Ammon's horn (tissue), 1 donor: ENCODE results near the gene RNASEH2A.
"Not testable (repeated sequence)": the region's sequence is repeated elsewhere in the genome, so short reads cannot be mapped to it uniquely, and the experiment has no call there.

Experiments
- DNase-seq: peaks from one replicate; pipeline ENCODE4 v3.0.0-alpha.2; 2016; ENCODE audit warnings: low spot score

The RNASEH2A gene

DNA sequence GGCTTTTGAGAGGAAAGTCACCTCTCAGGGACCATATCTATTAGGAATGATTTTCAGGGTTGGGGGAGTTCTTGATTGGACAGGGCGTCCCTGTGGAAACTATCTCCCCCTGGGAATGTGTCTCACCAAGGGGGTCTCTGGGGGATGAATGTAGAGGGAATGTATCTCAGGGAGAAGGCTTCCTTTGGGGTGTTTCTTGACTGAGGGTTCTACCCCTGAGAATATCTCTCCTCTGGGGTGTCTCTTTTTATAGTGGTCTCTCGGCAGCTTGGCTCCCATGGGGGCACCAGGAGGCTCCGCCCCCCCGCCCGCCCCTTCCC, 27.0 kb downstream of the RNASEH2A start:
- DNase-seq: no peak

DNA sequence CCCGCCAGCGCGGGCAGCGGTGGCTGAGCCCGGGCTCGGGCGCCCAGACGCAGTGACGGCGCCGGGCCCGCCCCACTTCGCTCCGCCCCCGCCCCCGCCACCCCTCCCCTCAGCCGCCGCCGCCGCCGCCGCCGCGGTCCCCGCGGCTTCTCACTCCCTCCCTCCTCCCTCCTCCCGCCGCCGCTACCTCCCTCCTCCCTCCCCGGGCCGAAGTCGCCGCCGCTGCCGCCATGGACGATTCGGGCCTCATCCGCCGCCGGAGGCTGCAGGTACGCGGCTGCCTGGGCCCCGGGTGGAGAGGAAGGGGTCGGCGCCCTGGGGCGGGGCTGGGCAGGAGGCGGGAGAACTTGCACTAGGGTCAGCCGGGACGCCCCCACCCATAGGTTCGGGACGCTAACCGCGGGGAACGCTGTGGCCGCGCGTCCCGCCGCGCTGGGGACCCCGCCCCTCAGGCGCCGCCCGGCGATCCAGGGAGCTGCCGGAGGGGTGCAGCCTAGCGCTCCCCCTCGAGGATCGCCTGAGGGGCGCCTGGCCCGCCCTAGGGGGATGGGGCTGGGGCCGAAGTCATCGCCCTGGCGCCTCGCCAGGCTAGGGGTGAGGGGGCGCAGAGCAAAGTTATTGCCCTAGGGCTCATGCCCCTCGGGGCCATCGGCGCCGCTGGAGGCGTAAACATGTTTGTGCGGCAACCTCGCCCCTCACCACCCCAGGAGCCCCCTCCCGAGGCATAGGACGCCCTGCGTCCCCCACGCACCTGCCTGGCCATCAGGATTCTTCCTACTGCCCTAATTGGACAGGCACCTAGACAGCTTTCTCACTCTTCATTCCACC, 27.6 kb downstream of the RNASEH2A start:
- no peak for DNase-seq

DNA sequence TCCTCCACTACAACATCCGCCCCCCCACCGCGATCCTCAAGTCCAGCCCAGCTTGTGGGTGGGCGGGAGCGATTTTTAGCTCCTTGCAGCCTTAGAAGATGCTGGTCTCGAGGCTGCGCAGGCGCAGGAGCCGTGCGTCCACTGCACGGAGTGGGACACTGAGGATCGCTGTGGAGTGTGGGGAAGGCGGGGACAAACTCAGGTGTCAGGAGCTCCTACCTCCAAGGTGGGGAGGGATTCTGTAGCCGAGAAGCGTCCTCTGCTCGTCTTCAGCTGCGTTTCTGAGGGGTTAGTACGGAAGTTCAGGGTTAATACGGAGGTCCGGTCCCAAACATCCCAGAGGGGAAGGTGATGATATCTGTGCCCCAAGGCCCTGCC, 28.2 kb downstream of the RNASEH2A start, which contains the start of gene RTBDN:
TSS of gene RTBDN (minus strand) at position 14 of the 378 bp plus-strand sequence. CDS start 4,600 bp downstream, outside the sequence.
- DNase-seq: no peak

DNA sequence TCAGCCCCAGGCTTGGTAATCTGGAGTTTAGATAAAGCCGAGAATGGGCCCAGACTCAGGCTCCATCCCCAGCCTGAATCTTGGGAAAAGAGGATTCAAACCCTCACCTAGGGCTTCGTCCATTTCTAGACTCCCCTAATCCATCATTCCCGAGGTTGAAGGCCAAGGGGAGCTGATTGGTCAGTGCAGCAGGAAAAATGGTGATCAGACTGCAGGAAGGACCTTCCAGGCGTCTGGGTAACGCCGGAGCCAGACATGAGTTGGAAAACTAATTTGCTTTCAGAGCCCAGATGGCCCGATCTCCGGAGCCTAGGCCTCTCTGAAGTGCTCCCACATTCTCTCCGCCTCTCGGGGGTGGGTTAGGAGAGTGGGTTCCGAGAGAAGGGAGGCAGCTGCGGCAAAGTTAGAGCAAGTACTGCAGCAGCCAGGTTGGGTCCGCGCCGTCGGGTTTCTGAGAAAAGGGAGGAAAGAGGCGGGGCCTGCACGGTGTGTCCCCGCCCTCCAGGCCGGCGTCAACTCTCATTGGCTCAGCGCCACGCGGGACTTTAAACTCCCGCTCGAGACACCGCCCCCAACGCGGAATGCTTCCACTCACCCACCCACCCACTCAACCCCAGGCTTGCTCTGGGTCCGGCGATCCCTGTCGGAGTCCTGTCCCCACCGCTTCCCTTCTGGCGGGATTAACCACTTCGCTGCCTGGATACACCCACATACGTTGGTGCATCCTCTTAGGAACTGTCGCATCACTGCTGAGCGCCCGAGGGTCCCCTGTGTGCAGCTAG, 28.8 kb downstream of the RNASEH2A start:
- DNase-seq: no peak

DNA sequence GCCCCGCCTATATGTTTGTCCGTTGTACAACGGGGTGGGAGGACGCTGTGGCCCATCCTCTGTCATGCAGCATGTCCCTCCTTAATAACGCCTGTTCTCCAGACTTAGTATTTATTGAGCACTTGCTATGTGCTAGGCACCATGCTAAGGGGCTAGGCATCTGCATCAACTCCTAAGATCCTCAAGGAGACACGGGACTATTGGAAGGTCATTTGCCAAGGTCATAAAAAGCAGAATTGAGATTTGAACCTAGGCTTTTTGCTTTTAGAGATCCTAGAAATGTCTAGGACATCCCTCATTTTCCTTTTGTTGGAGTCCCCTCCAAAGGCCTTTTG, 30.1 kb downstream of the RNASEH2A start:
- no peak for DNase-seq

DNA sequence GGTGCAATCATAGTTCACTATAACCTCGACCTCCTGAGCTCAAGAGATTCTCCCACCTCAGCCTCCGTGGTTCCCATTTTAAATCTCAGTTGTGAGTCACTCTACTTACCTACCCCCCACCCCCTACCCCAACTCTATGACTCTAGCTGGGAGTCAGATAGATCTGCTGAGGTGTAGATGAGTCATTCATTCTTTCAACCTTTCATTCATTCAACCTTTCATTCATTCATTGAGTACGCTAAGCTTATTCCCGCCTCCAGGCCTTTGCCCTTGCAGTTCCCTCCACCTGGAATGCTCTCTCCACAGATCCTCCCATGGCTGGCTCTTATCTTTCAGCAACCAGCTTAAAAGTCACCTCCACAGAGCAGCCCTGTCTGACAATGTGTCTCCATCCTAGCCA, 30.8 kb downstream of the RNASEH2A start:
- DNase-seq: no peak

DNA sequence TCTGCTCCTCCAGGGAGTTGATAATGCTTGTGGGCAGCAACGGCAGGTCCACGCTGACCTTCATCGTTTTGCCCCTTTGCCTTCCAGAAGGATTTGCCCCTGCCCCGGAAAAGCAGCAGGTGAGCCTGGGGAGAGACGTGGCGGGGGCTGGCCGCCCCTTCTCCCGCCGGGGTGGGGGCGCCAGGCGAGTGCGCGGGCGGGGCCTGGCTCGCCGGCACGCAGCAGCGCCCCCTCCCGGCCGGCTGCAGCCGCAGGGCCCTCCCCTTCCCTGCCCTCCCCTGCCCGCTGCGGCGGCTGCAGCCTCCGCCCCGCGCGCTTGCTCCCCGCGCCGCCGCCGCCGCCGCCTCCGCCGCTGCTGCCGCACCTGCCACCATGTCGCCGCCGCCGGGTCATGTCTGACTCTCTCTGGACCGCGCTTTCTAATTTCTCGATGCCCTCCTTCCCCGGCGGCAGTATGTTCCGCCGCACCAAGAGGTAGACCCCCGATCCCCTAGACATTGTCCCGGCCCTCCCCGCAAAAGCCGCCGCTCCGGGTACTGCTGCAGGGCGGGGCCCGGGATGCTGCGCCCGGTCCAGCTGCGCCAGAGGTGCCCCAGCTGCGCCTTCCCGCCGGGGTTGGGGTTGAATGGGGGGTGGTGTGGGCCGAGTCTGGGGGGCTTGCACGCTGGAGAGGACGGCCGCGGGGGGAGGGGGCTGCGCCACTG, 31.9 kb downstream of the RNASEH2A start, which contains the start of gene MAST1:
TSS of gene MAST1 (plus strand) at position 334 of the 704 bp plus-strand sequence. CDS start at position 392, 58 bp downstream.
- DNase-seq: peak; percentile 70

DNA sequence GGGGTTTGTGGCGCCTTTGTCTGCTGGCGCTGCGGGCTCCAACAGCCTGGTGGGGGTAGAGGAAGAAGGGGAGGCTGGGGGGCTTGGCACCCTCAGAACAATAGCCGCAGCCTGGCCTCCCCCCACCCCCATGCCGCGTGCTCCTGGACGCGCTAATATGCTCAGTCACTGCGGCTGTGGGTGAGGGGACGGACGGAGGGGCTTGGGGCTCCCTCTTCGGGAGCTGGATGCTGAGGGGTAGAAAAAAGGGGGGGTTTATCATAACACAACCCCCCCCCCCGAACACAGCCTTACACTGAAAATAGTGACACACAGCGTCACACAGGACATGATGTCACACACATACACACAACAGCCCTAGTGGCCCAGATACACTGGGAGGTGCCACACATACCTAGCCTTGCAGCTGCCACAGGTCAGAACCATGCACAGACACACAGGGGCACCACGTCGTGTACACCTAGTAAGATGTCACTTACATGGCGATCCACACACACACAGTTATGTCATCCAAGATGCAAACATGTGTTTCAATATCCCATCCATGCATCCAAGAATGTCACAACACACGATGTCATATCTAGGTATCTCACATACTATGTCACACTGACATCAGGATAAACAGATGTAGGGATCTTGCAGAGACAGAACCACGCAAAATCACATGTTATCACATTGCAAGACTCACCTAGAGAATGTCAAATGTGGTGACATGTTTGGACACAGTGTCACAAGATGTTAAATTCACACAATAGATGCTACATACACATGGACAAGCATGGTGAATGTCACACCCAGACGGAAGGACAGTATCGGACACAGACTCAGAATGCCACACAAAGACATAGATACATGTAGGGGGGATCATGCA, 32.7 kb downstream of the RNASEH2A start:
- no peak for DNase-seq

DNA sequence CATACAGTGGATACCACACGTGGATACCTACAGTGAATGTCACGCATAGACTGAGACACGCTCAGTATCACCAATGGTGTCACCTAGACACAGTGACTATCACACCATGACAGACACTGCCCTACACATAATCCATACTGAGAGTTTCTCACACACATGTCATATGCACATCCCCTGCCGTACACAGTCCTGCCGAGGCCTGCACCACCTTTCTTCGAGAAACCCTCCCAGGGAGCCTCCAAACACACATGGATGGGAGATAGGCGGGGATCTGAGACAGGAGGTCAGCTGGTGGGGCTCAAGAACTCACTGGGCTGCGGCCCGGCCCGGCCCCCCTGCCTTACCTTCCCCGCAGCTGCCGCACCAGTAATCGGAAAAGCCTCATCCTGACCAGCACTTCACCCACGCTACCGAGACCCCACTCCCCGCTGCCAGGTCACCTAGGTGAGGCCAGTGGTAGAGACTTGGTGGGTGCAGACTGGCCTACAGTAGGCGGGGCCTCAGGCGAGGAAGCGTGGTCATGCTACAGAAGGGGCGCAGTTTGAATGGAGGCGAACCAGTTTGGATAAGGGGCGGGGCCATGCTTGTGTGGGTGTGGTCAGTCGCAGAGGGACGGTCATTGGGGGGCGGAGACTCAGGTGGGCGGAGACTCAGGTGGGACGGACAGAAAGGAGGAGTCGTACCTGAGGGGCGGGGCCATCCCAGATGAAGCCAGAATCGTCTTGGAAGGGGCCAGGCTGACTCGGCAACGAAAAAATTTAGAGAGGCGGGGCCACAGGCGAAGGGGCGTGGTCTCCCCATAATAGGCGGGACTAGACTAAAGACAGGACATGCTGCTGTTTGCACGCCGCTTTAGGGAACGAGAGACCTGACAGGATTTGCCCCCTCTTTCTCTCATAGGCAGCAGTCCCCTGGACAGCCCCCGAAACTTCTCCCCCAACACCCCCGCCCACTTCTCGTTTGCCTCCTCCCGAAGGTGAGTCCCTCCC, 34.0 kb downstream of the RNASEH2A start:
- DNase-seq: no peak

DNA sequence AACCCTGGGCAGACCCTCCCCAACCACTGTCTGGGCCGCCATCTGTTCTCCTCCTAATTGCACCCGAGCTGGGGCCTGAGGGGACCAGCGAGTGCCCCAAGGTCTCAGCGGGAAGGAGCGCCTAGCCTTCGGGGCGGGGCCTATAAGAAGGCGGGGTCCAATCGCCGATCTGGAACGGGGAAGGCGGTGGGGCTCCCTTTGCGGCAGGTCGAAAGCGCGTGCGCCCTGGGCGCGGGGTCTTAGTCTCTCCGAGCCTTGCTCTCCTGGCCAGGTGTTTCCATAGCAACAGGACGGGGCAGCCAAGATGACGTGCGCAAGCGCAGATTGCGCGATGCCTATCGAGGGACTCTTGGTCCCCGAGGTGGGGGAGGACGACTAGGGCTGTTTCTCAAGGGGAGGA, 34.7 kb downstream of the RNASEH2A start:
- DNase-seq: no peak

DNA sequence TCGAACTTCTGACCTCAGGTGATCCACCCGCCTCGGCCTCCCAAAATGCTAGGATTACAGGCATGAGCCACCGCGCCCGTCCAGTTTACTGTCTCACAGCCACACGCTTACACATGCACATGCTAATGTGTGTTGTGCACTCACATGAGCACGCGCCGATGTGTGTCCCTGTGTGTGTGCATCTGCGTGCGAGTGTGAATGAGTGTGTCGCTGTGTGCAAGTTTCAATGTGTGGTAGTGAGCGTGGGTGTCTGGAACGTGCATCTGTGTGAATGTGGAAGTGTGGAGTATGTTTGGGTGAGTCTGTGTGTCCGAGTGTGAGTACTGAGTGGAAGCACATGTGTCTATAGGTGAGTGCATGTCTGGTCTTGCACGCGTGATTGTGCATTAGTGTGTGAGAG, 36.1 kb downstream of the RNASEH2A start:
- DNase-seq: no peak

DNA sequence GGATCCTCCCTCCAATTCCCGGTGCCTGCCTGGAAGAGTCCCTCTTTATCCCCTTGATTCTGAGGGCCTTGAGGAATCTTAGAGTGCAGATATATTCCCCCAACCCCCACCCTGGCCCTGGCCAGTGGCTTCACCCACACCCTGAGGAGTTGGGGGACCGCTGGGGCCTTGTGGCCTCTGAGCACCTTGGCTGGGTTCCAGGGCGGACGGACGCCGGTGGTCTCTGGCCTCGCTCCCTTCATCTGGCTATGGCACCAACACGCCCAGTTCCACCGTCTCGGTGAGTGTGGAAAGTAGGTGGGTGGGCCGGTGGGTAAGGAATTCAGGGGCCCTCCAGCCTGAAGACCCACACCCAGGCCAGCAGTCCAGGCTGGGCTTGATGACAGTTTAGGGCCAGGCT, 36.9 kb downstream of the RNASEH2A start:
- DNase-seq: no peak

DNA sequence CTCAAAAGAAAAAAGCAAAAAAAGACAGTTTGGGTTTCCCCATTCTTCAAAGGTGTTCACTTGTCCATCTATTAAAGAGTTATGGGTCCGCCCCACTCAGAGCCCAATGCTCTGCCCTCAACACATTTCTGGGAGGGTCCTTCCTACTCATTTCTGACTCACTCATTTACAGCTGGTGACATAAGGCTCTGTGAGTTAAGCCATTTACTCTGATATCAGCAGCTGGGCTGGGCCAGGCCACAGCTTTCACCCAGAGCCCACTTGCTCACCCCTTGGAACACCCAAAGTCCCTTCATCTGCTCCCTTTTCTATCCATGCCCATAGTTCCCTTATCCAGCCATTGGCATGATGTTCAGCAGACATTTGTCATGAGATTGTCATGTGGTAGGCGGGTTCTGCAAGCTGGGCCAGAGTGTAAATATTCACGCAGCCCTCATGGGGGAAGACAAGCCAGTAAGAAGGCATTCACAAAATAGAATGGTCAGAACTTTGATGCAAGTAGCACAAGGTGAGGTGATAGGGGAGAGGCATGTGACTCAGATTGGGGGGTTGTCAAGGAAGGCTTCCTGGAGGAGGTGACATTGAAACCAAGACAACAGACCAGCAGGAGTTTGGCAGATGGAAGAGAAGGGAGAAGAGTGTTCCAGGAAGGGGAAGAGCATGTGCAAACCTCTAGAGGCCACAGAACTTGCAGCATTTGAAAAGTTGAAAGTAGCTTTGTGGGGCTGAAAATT, 37.8 kb downstream of the RNASEH2A start:
- DNase-seq: no peak

DNA sequence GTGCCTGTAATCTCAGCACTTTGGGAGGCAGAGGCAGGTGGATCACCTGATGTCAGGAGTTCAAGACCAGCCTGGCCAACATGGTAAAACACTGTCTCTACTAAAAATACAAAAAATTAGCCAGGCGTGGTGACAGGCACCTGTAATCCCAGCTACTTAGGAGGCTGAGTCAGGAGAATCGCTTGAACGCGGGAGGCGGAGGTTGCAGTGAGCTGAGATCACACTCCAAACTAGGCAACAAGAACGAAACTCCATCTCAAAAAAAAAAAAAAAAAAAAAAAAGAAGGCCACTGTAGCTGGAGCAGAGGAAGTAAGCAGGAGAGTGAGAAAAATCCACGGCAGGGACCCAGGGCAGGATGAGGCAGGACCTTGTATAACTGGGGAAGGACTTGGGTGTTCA, 40.2 kb downstream of the RNASEH2A start:
- DNase-seq: not testable (repeated sequence)

DNA sequence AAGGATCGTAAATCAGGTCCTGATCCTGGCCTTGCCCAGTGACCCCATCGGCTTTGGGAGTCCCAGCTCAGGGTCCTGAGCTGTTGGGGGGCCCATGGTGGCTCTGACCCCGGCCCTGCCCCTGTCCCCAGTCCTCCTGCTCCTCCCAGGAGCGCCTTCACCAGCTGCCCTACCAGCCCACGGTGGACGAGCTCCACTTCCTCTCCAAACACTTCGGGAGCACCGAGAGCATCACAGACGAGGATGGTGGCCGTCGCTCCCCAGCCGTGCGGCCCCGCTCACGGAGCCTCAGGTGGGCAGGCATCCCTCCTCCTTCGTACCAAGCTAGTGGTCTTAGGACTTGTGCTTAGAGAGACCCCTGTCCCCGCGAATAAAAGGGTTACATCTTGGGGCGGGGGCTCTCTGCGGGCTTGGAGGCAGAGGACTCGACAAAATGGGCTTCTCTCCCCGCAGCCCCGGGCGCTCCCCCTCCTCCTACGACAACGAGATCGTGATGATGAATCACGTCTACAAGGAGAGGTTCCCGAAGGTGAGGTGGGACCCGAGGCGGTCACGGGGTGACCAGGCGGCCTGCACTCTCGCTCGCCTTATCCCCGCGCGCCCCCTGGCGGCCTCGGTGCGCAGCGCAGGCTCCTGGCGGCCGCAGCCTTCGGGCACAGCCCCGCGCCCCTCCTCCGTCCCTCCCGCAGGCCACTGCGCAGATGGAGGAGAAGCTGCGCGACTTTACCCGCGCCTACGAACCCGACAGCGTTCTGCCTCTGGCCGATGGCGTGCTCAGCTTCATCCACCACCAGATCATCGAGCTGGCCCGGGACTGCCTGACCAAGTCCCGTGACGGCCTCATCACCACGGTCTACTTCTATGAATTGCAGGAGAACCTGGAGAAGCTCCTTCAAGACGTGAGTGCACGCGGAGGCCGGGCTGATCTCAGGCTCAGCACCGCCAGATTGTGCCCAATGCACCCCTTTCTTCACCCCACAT, 41.1 kb downstream of the RNASEH2A start:
- peak; percentile 80 for DNase-seq

DNA sequence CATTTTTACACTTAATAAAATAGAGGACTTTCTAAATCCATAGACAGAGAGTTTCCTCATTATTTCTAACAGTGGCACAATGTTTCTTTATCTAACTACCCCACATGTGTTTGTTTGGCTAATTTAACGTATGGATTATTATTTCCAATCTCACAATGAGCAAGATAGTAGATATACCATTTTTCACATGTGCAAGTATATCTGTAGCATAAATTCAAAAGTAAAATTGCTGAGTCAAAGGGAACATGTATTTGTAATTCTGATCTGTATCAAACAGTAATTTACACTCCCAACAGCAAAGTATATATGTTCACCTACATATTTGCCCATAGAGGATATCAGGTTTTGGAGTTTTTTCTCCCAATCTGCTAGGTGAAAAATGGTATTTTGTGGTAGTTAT, 50.3 kb downstream of the RNASEH2A start:
- DNase-seq: no peak

DNA sequence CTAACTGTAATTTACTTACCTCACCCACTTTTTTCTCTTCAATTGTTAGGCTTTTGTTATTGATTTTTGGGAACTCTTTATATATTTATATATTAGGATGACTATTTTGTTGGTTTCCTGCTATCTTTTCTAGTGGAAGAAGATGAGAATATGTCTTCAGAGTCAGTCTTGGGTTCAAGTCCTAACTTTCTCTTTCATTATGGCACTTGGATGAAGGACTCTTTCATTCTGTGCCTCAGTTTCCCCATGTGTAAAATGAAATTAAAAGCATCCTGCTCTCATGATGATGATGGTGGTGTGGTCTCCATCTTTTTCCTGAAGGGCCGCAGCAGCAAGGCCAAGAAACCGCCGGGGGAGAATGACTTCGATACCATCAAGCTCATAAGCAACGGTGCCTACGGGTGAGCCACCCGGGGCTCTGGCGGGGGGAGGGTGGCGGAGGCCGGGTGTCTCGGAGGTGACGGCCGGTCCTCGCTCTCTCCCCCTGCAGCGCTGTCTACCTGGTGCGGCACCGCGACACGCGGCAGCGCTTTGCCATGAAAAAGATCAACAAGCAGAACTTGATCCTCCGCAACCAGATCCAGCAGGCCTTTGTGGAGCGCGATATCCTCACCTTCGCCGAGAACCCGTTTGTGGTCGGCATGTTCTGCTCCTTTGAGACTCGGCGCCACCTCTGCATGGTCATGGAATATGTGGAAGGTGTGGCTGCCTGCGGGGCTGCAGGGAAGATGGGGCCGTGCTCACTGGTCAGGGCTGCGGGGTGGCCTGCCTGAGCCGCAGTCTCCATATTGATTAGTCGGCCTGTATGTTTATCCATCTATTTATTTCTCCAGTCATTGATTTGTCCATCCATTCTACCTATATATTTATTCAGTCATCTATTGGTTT, 51.9 kb downstream of the RNASEH2A start:
- DNase-seq: no peak

DNA sequence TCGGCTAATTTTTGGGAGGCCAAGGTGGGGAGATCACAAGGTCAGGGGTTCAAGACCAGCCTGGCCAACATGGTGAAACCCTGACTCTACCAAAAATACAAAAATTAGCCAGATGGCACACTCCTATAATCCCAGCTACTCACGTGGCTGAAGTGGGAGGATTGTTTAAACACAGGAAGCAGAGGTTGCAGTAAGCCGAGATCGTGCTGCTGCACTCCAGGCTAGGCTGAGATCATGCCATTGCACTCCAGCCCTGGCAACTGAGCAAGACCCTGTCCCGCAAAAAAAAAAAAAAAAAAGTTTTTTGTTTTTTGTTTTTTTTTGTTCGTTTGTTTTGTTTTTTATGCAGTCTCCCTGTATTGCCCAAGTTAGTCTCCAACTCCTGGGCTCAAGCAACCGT, 53.2 kb downstream of the RNASEH2A start:
- DNase-seq: no peak
